Left forelimb (tissue), 1 donor: ENCODE data around the gene UBE2J2.

Source experiments
- DNase-seq: peaks from one replicate; pipeline ENCODE4 v3.0.0-alpha.2; 2018; ENCODE audit warnings: low spot score

UBE2J2 gene

GRCh38 chr1:1226566-1227362 is 46.9 kb downstream of the UBE2J2 start:
- DNase-seq, result no peak

DNA sequence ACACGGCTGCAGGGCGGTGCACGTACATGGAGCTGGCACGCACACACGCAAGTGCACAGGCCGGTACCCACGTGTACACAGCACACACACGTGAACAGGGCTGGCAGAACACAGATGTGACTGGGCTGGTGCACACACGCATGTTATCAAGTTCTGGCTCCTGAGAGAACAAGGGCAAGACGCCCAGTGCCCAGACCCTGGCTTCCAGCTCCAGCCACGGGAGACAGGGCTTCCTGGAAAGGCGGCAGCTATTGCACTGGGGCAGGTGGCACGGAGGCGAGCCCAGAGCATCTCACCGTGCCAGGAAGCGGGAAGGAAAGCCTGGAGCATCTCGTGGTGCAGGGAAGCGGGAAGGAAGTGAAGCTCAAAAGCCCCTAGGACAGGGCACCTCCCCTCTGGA is 47.7 kb downstream of the UBE2J2 start:
- DNase-seq, result no peak

- no peak for DNase-seq
Observed at GRCh38 chr1:1225238-1225845, 48.3 kb downstream of the UBE2J2 start.

GRCh38 chr1:1223891-1224290 is 49.8 kb downstream of the UBE2J2 start:
- no peak for DNase-seq

DNA sequence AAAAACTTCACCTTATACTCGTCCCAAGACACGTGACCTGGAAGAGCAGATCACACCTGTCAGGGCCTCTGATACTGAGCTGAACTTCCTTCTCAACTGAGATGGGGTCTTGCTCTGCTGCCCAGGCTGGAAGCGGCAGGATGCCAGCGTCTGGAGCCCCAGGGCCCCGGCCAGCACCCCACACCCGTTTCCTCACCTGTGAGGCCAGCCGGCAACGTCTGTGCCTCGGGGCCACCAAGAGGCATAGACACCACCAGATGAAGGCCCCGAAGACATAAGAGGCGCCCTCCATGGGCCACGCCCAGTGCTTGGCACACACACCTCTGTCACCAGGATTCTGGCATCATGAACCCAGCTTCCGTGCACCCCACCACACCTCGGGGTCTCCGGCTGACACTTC is 50.3 kb downstream of the UBE2J2 start:
- DNase-seq, result no peak

DNA sequence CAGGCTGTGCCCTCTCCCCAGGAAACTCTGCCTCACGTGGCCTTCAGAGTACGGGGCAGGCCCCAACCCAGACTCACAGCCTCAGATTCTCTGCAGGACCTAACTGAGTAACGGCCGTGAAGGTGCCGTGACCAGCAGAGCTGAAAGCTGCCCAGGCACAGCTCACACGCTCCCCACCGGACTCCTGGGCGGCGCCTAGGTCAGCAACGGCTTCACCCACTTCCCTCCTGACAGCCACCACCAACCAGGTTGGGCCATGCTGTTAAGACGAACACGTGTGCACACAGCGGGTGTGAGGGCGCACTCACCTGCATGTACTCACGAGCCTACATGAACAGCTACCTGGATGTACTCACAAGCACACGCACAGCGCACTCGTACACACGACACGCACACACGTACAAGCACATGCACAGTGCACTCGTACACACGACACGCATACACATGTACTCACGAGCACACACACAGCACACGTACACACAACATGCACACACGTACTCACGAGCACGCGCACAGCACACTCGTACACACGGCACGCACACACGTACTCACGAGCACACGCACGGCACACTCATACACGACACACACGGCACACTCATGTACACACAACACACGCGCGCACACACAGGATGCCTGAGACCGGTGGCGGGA is 51.0 kb downstream of the UBE2J2 start:
- DNase-seq, result no peak

- DNase-seq, result no peak
Observed at GRCh38 chr1:1221887-1222574, 51.6 kb downstream of the UBE2J2 start.

DNA sequence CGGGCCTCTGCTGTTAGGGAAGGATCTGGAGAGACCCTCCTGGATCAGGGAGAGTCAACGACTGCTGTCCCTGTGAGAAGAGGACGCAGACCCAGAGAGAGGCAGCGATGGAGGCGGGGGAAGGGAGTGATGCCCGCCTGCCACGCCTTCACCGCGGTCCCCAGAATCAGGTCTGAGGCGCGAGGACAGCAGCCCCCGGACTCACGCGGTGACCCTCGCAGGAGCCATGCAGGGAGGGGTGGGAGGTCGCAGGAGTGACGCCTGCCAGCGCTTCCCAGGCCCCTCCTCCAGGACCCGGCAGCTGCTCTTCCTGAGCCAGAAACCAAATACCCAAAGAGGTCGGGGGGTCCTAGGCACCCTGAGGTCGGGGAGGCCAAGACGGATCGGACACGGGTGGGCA is 53.5 kb downstream of the UBE2J2 start:
- no peak for DNase-seq

DNA sequence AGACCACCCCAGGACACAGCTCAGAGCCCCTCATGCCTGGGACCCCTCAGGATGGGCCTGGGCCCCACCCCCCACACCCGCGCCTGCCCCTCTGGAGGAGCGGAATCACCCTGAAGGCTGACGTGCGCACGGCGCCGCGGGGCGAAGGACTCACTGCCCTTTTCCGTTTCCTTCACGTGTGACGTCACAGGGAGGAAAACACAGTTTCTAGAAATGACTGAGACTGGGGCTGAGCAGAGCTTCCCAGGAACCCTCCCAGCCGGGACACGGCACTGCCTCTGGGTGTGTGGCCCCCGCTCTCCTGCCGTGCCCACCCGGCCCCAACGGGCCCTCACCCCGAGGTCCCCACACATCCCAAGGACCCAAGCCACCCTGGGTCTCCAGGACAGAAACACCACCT is 54.3 kb downstream of the UBE2J2 start:
- no peak for DNase-seq

DNA sequence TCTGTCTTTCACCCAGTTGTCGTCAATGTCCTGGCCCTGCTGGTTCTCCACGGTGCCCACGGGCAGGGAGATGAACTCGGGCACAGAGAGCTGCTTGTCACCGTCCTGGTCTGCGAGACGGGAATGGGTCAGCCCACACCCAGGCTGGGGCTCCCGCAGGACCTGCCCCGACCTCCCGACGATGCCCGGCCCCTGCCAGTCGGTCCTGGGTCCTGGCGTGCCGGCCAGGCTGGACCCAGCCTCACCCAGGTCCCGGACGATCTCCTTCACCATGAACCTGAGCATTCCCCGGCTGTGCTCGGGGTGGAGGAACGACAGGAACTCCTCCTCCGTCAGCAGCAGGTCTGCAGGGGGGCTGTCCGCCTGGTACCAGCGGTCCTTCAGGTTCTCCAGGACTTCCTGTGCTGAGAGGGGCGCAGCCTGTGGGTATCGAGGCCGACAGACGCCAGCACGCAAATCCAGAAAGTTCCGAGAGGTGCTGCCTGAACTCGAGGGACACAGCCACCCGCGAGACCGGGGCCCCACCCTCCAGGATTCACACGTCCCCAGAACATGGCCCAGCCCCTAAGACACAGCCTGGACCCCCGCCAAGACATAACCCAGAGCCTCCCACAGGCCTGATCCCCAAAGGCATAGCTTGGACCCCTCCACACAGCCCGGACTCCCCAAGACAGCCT is 55.0 kb downstream of the UBE2J2 start:
- no peak for DNase-seq

DNA sequence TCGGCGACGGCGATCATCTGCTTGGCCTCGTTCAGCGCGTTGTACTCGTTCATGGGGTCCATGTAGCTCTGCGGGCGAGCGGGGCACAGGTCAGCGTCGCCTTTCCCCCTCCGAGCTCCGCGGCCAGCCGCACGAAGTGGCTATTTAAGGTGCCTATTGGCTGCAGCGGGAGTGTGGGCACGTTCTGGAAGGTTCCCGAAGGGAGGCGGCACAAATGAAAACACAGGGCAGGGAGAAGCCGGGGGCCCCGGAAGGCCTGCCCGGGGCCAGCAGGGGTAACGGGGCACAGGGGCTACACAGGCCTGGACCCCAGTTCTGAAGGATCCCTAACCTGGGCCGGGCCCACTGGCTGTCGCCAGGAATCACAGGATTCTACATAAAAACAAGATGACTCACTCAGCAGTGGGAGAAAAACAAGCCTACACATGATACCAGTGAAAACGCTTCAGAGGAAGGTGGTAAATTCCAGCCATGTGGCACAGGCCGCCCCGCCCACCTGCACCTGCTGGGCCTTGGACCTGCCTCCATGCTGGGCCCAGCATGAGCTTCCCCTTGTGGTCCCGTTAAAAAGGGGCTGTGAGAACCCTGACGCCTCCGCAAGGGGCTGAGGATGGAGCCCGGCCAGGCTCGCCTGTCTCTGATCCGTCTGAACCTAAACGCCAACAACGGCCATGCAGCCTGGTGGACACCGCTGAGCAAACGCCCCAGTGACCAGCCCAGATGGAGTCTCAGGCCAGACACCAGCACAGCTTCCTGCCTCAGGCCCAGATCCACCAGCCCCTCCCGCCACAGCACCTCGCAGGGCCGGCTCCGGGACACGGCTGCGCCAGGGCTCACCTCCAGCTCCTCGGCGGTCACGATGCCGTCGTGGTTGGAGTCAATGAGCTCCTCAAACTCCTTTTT is 55.8 kb downstream of the UBE2J2 start:
- no peak for DNase-seq

DNA sequence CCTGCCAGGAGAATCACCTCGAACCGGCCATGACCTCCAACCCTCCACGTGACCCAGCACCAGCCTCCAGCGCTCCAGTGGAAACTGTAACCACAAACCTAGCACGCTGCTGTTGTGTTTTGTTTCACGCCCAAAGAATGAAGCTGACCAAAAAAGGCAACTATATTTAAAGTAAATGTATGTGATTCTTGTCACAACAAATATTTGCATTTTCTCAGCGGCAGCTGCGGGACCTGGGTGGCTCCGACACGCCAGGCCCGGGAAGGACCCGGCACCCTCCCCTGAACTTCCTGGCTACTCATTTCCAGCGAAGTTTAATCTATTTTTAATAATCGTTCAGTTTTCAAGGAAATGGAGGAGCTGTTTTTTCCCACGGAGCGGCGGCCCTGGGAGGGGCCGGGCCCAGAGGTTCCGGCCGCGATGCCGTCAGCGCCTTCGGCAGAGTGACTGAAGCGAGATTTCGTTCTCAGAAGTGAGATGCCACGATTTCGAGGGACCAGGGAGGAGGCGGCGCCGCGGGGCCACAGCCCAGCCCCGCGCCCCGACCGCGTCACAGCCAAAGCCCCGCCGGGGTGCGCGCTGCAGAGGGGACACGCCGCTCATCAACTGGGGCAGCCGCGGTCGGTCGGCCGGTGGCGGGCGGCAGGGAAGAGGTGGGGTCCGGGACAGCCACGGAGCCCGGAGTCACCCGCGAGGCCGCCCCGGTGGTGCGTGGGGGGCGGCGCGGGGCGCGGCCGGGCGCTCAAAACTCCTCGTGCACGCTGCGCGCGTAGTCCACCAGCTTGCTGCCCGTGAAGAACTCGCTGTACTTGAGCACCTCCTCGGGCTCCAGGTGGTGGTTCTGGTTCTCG is 56.7 kb downstream of the UBE2J2 start:
- DNase-seq, result no peak

GRCh38 chr1:1215881-1216605 is 57.6 kb downstream of the UBE2J2 start:
- no peak for DNase-seq

DNA sequence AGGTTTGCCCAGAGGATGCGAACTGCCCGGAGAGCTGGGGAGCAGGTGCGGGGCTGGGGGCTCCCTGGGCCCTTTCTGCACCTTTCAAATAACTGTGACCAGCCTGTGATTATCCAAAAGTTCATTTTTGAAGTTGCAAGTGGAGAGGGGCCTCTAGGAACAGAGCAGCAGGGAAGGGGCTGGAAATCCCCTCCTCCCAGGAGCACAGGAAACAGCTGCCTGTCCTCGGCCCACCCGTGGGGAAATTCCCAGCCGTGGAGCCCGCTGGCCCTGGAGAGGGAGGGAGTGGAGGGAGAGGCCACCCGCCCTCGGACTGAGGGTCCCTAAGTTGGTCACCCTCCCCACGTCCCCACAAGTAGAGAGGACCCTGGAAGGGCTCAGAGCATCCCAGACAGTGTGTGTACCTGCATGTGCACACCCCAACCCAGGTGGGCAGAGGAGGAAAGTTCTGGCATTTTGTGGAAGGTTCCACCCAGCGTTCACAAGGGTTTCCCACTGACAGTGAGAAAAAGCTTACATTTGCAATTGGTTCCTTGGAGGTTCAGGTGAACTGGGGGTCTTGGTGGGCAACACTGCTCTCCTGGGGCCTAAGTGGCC is 58.5 kb downstream of the UBE2J2 start:
- DNase-seq, result no peak

- DNase-seq, result no peak
Observed at GRCh38 chr1:1213345-1214265, 60.0 kb downstream of the UBE2J2 start, which contains the start of gene TNFRSF4. Gene TNFRSF4 (minus strand): TSS chr1:1214153. CDS start chr1:1214127, 26 bp downstream.

- DNase-seq, result no peak
Observed at GRCh38 chr1:1212780-1213344, 60.8 kb downstream of the UBE2J2 start.
